ENCODE results near the gene HSPA1A. TPM values are rescaled to one million over a fixed set of nuclear protein-coding genes. Genes with fewer than 3 reads are reported as not detected.

The HSPA1A gene
- total RNA-seq, 2 donors from 2014 or later, result 315 to 334 TPM

DNA sequence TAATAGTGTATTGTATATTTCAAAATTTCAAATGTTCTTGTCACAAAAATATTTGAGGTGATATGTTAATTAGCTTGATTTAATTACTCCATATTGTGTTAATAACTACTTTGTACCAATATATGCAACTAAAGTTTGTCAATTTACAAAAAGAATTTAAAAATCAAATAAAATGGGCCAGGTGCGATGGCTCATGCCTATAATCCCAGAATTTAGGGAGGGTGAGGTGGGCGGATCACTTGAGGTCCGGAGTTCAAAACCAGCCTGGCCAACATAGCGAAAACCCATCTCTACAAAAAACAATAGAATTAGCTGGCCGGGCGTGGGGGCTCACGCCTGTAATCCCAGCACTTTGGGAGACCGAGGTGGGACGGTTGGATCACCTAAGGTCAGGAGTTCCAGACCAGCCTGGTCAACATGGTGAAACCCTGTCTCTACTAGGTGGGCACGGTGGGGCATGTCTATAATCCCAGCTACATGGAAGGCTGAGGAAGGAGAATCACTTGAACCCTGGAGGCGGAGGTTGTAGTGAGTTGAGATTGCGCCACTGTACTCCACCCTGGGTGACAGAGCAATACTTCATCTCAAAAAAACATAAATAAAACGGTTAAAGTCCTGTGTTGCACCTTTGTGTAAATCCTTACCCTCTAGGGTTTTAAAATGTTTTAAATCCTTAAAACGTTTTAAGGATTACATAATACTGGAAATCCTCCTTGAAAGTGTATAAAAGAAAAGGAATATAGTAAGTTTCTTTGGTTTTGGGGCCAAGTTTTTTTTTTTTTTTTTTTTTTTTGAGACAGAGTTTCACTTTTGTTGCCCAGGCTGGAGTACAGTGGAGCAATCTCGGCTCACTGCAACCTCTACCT, 16.2 kb downstream of the HSPA1A start:
- peaks cover 0 to 37% of the 10 kb centered on the region in 2 donors for H3K4me1 ChIP-seq
- no peaks in the 10 kb centered on the region for H3K27me3 ChIP-seq
- no peak for DNase-seq (ENCODE audit: low spot score)
- no peaks in the 10 kb centered on the region for H3K9me3 ChIP-seq
- H3K4me3 ChIP-seq, result peak overlapping the region in 1 of 2 donors; percentile 59
- peak overlapping the region; percentile 78 to 84 for H3K27ac ChIP-seq
- TF ChIP-seq, protein P1, sequence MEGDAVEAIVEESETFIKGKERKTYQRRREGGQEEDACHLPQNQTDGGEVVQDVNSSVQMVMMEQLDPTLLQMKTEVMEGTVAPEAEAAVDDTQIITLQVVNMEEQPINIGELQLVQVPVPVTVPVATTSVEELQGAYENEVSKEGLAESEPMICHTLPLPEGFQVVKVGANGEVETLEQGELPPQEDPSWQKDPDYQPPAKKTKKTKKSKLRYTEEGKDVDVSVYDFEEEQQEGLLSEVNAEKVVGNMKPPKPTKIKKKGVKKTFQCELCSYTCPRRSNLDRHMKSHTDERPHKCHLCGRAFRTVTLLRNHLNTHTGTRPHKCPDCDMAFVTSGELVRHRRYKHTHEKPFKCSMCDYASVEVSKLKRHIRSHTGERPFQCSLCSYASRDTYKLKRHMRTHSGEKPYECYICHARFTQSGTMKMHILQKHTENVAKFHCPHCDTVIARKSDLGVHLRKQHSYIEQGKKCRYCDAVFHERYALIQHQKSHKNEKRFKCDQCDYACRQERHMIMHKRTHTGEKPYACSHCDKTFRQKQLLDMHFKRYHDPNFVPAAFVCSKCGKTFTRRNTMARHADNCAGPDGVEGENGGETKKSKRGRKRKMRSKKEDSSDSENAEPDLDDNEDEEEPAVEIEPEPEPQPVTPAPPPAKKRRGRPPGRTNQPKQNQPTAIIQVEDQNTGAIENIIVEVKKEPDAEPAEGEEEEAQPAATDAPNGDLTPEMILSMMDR (IDR thresholded peaks at IDR 0.05), result no peak
- peaks cover 2% of the 10 kb centered on the region for H3K36me3 ChIP-seq

DNA sequence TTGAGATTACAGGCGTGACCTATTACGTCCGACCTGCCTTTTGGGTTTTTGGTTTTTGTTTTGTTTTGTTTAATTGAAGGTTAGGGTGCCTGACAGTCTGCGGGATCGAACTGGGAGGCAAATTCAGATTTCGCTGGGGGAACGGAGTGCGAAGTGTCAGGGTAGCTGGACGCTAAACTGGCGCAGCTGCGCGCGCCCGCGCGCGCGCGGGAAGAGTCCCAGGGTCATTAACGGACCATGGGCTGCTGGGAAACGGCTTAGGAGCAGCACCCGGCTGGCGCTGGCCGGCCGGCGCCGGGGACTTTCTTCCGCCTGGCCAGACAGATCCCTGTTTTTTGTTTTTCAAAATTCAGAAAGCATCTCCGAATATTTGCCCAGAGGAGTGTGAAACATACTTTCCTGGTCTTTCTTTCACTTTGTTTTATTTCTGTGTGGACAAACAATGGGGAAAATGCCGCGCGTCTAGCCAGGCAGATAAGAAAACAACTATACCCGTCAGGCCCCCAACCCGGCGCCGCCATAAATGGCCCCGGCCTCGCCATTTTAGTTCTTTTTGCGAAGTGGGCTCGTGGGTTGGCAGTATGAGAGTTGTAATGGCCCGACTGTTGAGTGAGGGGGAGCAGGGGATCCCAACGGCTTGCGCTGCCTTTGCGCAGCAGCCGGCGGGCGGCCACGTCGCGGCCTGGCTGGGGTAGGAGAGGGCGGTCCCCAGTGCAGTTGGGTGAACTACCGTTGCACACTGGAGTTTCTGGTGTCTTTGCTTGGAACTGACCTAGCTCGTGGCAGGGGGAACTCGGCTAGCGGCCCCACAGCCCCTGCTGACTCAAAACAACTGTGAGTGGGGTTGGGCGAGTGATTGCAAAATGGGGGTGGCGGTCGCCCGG, 19.3 kb downstream of the HSPA1A start:
- Histone ChIP-seq H3K27ac (peak overlapping the region; percentile 98), H3K4me1 (peaks cover 0 to 58% of the 10 kb centered on the region in 2 donors), H3K36me3 (peaks cover 32% of the 10 kb centered on the region), H3K27me3 (no peaks in the 10 kb centered on the region), H3K9me3 (no peaks in the 10 kb centered on the region), H3K4me3 (peak overlapping the region; percentile 93 to 99)
- TF ChIP-seq, protein P1 (IDR thresholded peaks at IDR 0.05), result no peak
- peak; percentile 82 for DNase-seq (ENCODE audit: low spot score)

DNA sequence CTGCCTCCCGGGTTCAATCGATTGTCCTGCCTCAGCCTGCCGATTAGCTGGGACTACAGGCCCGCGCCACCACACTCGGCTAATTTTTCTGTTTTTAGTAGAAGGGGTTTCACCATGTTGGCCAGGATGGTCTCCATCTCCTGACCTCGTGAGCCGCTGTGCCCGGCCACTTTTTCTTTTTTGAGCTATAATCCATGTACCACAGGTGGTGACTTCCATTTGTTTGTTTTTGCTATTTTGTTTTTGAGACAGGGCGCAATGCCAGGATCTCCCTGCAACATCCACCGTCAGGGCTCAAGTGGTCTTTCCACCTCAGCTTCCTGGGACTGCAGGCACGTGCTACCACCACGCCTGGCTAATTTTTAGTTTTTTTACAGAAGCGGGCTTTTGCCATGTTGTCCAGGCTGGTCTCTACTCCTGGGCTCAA, 20.7 kb downstream of the HSPA1A start:
- peaks cover 0 to 54% of the 10 kb centered on the region in 2 donors for H3K4me1 ChIP-seq
- H3K36me3 ChIP-seq, result peaks cover 46% of the 10 kb centered on the region
- no peak for DNase-seq (ENCODE audit: low spot score)
- H3K27ac ChIP-seq, result peak overlapping the region; percentile 98
- H3K4me3 ChIP-seq, result peak overlapping the region; percentile 93 to 99
- no peaks in the 10 kb centered on the region for H3K9me3 ChIP-seq
- H3K27me3 ChIP-seq, result no peaks in the 10 kb centered on the region
- TF ChIP-seq, protein P1 (IDR thresholded peaks at IDR 0.05), result no peak

DNA sequence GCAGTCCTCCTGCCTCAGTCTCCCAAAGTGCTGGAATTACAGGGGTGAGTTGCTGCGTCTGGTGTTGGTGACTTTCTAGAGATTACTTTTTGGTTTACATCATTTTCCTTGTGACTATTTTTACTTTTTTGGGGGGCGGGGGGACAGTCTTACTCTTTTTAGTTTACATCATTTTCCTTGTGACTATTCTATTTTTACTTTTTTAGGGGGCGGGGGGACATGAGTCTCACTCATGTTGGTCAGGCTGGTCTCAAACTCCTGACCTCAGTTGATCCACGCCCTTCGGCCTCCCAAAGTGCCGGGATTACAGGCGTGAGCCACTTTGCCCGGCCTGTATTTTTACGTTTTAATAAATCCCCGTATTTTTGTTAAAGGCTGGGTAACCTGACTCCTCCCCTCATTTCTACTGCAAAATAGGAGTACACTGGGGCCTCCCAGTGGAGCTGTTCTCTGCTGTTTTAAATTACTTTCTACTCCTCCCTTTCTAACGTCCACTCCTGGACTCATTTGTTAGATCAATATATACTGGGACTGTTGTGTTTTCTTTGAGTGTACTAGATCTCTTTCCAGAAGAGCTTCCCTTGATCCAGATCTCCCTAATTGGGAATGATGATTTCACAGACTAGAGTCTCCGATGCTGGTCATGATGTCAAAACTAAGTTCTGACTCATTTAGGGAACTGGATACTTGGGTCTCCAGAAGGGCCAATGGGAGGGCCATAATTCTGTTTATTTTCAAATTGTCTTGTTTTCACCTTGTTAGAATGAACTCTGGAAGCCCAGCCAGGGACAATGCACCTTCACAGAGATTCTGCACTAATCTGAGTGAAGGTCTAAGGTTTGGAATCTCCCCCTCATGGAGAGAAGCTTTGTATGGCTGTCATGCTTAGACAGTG, 21.4 kb downstream of the HSPA1A start:
- H3K36me3 ChIP-seq, result peaks cover 51% of the 10 kb centered on the region
- peaks cover 0 to 48% of the 10 kb centered on the region in 2 donors for H3K4me1 ChIP-seq

More for the DNA sequence above, 21.4 kb downstream of the HSPA1A start:
- no peaks in the 10 kb centered on the region for H3K9me3 ChIP-seq
- TF ChIP-seq, protein P1 (IDR thresholded peaks at IDR 0.05), result peak in 1 of 2 donors; percentile 8
- peak overlapping the region; percentile 98 for H3K27ac ChIP-seq
- H3K4me3 ChIP-seq, result peak overlapping the region; percentile 93 to 99
- no peaks in the 10 kb centered on the region for H3K27me3 ChIP-seq
- DNase-seq (ENCODE audit: low spot score), result no peak

Data from right atrium auricular region (tissue), 2 donors.